ENCODE data around the gene OSBP2.

The OSBP2 gene

DNA sequence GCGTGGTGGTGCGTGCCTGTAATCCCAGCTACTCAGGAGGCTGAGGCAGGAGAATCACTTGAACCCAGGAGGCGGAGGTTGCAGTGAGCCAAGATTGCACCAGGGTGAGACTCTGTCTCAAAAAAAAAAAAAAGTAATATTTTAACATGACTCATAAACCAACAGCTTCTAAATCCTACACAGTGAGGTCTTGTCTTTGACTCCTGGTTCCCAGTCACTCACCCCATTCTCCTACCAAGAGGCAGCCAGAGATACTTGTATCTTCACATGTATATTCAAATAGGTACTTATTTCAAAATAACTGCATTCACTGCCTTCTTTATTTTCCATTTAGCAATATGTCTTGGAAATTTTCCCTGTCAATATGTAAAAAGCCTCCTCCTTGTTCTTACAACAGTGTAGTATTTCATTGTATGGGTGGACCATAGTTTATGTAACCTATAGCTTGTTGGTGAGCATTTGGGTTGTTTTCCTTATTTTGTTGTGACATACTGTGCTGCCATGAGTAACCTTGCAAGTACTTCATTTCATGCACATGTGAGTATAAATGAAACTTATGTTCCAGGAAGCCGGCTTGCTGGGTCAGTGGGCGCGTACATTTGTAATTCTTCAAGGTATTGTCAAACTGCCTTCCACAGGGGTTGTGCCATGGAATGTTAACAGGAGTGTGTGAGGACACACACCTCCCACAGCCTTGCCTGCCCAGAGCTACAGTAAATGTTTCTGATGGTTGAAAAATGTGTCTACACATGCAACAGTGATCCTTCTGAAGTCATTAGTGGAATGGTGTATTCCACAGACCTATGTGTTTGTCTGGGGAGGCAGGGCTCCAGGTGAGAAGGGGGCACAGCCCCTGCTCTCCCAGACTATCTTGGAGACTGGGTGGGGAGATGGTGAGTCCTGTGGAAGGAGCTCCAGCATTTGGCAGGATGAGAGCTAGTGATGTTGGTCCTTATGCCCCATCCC, 47.9 kb downstream of the OSBP2 start:
- no peaks in the 10 kb centered on the region for H3K27me3 ChIP-seq
- H3K27ac ChIP-seq = no peak overlapping the region
- H3K4me1 ChIP-seq = no peaks in the 10 kb centered on the region
- TF ChIP-seq, protein P1, sequence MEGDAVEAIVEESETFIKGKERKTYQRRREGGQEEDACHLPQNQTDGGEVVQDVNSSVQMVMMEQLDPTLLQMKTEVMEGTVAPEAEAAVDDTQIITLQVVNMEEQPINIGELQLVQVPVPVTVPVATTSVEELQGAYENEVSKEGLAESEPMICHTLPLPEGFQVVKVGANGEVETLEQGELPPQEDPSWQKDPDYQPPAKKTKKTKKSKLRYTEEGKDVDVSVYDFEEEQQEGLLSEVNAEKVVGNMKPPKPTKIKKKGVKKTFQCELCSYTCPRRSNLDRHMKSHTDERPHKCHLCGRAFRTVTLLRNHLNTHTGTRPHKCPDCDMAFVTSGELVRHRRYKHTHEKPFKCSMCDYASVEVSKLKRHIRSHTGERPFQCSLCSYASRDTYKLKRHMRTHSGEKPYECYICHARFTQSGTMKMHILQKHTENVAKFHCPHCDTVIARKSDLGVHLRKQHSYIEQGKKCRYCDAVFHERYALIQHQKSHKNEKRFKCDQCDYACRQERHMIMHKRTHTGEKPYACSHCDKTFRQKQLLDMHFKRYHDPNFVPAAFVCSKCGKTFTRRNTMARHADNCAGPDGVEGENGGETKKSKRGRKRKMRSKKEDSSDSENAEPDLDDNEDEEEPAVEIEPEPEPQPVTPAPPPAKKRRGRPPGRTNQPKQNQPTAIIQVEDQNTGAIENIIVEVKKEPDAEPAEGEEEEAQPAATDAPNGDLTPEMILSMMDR (IDR thresholded peaks at IDR 0.05) = no peak
- intact Hi-C loops (cut with DNase I; ENCODE audit: low total_unique reads) = no loop called here
- H3K4me3 ChIP-seq = no peak overlapping the region
- no peaks in the 10 kb centered on the region for H3K9me3 ChIP-seq
- DNase-seq = no peak
- no peaks in the 10 kb centered on the region for H3K36me3 ChIP-seq

DNA sequence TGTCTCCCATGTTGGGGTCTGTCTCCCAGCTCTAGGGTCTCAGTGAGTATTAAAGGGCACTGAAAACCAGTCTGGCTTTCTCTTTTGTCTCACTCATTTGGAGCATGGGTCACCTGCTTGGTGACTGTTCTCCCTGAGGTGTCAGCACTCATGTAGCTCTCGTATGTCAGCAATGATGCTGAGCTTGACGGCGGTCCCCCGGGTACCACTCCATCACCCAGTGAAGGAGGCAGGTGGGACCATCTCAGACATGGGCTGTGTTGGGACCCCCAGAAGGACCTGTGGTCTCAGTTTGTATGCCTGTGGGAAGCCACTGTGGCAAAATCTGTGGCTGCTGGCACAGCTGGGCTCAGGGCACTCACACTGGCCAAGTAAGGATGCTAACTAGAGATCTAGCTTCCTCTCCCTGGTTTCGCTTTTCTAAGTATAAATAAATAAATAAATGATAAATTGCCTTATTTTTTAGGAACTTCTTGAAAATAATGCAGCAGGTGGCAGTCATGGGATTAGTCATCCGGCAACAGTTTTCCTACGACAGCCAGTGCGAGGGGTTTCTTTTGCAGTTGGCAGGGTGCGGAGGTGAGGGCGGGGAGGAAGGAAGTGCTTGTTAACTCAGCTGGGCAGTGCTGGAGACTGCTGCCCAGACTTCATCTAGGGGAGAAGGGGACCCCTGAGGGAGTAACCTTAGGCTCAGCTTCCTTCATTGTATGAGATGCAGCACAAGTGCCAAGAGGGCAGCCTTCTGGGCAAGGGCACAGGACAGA, 48.8 kb downstream of the OSBP2 start:
- intact Hi-C loops (cut with DNase I; ENCODE audit: low total_unique reads) = no loop called here
- no peak overlapping the region for H3K4me3 ChIP-seq
- no peak overlapping the region for H3K27ac ChIP-seq
- no peaks in the 10 kb centered on the region for H3K4me1 ChIP-seq
- no peaks in the 10 kb centered on the region for H3K9me3 ChIP-seq
- DNase-seq = no peak
- no peaks in the 10 kb centered on the region for H3K27me3 ChIP-seq
- H3K36me3 ChIP-seq = no peaks in the 10 kb centered on the region
- TF ChIP-seq, protein P1 (IDR thresholded peaks at IDR 0.05) = no peak

DNA sequence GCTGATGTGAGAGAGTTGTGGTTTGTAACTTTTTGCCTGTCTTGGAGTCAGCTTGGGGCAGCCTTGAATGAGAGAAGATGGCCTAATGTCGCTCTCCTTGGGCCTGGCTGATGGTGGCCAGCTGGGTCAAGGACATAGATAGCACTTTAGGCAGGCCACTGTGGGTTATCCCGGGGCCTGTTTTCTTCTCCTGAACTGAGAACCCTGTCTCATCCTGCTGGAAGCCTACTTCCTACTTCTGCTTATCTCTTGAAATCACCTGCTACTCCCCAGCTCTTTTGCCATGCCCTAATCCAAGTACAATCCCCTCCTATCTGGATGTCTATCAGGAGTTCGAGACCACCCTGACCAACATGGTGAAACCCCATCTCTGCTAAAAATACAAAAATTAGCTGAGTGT, 49.5 kb downstream of the OSBP2 start:
- Histone ChIP-seq H3K9me3 (no peaks in the 10 kb centered on the region), H3K36me3 (no peaks in the 10 kb centered on the region), H3K27me3 (no peaks in the 10 kb centered on the region), H3K27ac (no peak overlapping the region), H3K4me3 (no peak overlapping the region), H3K4me1 (no peaks in the 10 kb centered on the region)
- DNase-seq = no peak
- intact Hi-C loops (cut with DNase I; ENCODE audit: low total_unique reads) = no loop called here
- TF ChIP-seq, protein P1 (IDR thresholded peaks at IDR 0.05) = no peak

DNA sequence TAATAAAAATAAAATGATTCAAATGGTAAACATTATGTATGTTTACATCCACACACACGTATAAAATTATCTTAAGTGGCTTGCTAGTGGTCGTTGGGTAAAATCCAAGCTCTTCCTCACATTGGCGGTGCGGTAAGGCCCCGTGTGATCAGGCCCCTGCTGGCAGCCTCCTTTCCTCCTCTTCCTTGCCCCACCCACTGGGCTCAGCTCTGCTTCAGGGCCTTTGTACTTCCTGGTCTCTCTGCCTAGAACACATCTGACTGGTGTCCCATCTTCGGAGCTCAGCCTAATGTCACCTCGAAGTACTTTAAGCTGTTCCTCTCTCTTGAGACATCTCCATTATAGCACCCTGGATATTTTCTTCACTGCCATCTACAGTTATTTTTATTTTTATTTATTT, 52.8 kb downstream of the OSBP2 start:
- Histone ChIP-seq H3K4me1 (no peaks in the 10 kb centered on the region), H3K27me3 (no peaks in the 10 kb centered on the region), H3K9me3 (no peaks in the 10 kb centered on the region), H3K4me3 (no peak overlapping the region), H3K27ac (no peak overlapping the region), H3K36me3 (no peaks in the 10 kb centered on the region)
- intact Hi-C loops (cut with DNase I; ENCODE audit: low total_unique reads) = no loop called here
- no peak for DNase-seq
- TF ChIP-seq, protein P1 (IDR thresholded peaks at IDR 0.05) = no peak

DNA sequence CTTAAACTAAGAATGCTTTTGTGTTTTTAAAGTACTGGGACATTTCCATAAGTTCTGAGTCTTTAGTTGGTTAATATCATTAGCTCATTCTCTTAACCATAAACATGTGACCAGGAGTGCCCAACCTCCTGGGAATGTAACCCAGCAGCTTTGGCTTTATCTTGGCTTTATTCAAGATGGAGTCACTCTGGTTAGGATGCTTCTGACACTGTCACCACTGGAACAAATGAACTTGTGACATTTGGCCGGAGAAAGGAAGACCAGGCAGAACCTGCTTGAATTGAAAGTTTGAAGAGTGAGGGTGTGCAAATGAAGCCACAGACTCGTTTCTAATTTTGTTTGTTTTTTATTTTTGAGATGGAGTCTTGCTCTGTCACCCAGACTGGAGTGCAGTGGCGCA, 54.6 kb downstream of the OSBP2 start:
- Histone ChIP-seq H3K4me1 (peaks cover 0 to 6% (median 2%) of the 10 kb centered on the region in 4 donors), H3K4me3 (no peak overlapping the region), H3K27ac (no peak overlapping the region), H3K36me3 (no peaks in the 10 kb centered on the region), H3K9me3 (no peaks in the 10 kb centered on the region), H3K27me3 (no peaks in the 10 kb centered on the region)
- DNase-seq = no peak
- intact Hi-C loops (cut with DNase I; ENCODE audit: low total_unique reads) = no loop called here
- TF ChIP-seq, protein P1 (IDR thresholded peaks at IDR 0.05) = no peak
